Measurements from ENCODE around the gene PTGDR. TPM values are rescaled to one million over a fixed set of nuclear protein-coding genes. Genes with fewer than 3 reads are reported as not detected.

PTGDR gene
- total RNA-seq = not detected in 2 replicates

DNA sequence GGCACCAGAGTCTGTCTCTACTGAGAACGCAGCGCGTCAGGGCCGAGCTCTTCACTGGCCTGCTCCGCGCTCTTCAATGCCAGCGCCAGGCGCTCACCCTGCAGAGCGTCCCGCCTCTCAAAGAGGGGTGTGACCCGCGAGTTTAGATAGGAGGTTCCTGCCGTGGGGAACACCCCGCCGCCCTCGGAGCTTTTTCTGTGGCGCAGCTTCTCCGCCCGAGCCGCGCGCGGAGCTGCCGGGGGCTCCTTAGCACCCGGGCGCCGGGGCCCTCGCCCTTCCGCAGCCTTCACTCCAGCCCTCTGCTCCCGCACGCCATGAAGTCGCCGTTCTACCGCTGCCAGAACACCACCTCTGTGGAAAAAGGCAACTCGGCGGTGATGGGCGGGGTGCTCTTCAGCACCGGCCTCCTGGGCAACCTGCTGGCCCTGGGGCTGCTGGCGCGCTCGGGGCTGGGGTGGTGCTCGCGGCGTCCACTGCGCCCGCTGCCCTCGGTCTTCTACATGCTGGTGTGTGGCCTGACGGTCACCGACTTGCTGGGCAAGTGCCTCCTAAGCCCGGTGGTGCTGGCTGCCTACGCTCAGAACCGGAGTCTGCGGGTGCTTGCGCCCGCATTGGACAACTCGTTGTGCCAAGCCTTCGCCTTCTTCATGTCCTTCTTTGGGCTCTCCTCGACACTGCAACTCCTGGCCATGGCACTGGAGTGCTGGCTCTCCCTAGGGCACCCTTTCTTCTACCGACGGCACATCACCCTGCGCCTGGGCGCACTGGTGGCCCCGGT, at the start of gene PTGDR:
PTGDR (plus strand) TSS at position 198 of the 778 bp plus-strand sequence; CDS start at position 315, 117 bp downstream.

DNA sequence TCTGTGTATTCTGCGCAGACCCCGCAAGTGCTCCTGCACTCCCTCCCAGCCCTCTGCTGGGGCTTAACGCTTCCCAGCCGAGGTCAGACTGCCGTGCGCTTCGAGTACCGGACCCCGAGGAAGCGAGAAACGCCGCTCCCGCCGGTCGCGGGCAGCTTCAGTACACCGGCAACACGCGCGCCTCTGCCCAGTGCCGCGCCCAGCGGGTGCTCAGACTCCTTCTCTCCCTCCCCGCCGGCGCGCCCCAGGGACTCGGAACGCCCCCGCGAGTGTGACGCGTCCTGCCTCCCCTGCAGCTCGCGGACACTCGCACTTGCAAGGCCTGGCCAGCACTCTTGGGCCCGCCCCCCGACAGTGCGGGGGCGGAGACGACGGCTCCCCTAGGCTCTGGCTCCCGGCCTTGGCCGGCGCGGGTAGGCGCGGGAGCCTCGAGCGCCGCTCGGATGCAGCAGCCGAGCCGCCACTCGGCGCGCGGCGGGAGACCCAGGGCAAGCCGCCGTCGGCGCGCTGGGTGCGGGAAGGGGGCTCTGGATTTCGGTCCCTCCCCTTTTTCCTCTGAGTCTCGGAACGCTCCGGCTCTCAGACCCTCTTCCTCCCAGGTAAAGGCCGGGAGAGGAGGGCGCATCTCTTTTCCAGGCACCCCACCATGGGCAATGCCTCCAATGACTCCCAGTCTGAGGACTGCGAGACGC, 46.6 kb downstream of the PTGDR start, which contains the start of gene PTGER2:
PTGER2 (plus strand) TSS at position 410 of the 692 bp plus-strand sequence; CDS start at position 647, 237 bp downstream.

Other genes with a start within 250 kb of the PTGDR start
- gene NID2, start 198.6 kb upstream of the PTGDR start, total RNA-seq = 394 and 648 TPM in 2 replicates
- gene PTGER2, start 46.6 kb downstream of the PTGDR start, total RNA-seq = 1.6 and 1.8 TPM in 2 replicates